DOHH2 (cell line): ENCODE measurements around the gene SDR9C7.
"Not testable (repeated sequence)": the region's sequence is repeated elsewhere in the genome, so short reads cannot be mapped to it uniquely, and the experiment has no call there.

ENCODE experiments used
- H3F3A ChIP-seq: fragments of 200-600 bp; sonication (generic), shearing (Covaris generic); 2 replicates; pipeline ENCODE4 v1.6.0; 2016; ENCODE audit warnings: antibody characterized with exemption, mild to moderate bottlenecking; ENCODE audit not compliant: control insufficient read depth, insufficient read depth
- H3K27ac ChIP-seq: fragments of 200-600 bp; sonication (generic); 2 replicates; pipeline ENCODE4 v1.5.1; 2014; ENCODE audit warnings: low read depth, mild to moderate bottlenecking, low read length, moderate library complexity
- H3K27me3 ChIP-seq: fragments of 200-600 bp; sonication (generic); 2 replicates; pipeline ENCODE4 v1.6.1; 2014; ENCODE audit warnings: mild to moderate bottlenecking, low read length, mixed read lengths; ENCODE audit not compliant: control insufficient read depth
- H3K36me3 ChIP-seq: fragments of 200-600 bp; sonication (generic); 2 replicates; pipeline ENCODE4 v1.6.1; 2014; ENCODE audit warnings: mild to moderate bottlenecking, low read length, moderate library complexity, mixed read lengths; ENCODE audit not compliant: control insufficient read depth
- H3K4me1 ChIP-seq: fragments of 200-600 bp; sonication (generic); 2 replicates; pipeline ENCODE4 v1.6.1; 2014; ENCODE audit warnings: mild to moderate bottlenecking, low read length, mixed read lengths; ENCODE audit not compliant: control insufficient read depth
- H3K4me2 ChIP-seq: fragments of 200-600 bp; sonication (generic); 2 replicates; pipeline ENCODE4 v1.6.0; 2014; ENCODE audit warnings: mild to moderate bottlenecking, low read length, moderate library complexity
- H3K4me3 ChIP-seq: fragments of 200-600 bp; sonication (generic); 2 replicates; pipeline ENCODE4 v1.5.1; 2014; ENCODE audit warnings: mild to moderate bottlenecking, low read length, mixed read lengths
- H3K79me2 ChIP-seq: fragments of 200-600 bp; sonication (generic); 2 replicates; pipeline ENCODE4 v1.6.1; 2014; ENCODE audit warnings: mild to moderate bottlenecking, low read length, mixed read lengths; ENCODE audit not compliant: control insufficient read depth
- H3K9me2 ChIP-seq: fragments of 200-600 bp; sonication (generic); replicated peaks from 2 replicates; pipeline ENCODE4 v1.6.1; 2014; ENCODE audit warnings: mild to moderate bottlenecking, low read length, mixed read lengths; ENCODE audit not compliant: control insufficient read depth
- H3K9me3 ChIP-seq: fragments of 200-600 bp; sonication (generic); 2 replicates; pipeline ENCODE4 v1.6.1; 2014; ENCODE audit warnings: antibody characterized with exemption, low read length, mixed read lengths; ENCODE audit not compliant: control insufficient read depth, insufficient read depth
- H4K20me1 ChIP-seq: fragments of 200-600 bp; sonication (generic); 2 replicates; pipeline ENCODE4 v1.6.0; 2014; ENCODE audit warnings: low read depth, mild to moderate bottlenecking, antibody characterized with exemption, low read length, moderate library complexity; ENCODE audit not compliant: control insufficient read depth, insufficient read depth
- EZH2phosphoT487 ChIP-seq: fragments of 200-600 bp; sonication (generic); IDR thresholded peaks from 2 replicates; pipeline ENCODE4 v1.6.1; 2017; ENCODE audit warnings: borderline replicate concordance, mild to moderate bottlenecking, antibody characterized with exemption, low read length, moderate library complexity, mixed read lengths
- TF ChIP-seq, protein P1 (sequence below): fragments of 200-600 bp; sonication (generic); IDR thresholded peaks from one replicate; pipeline ENCODE4 v1.5.1; 2014; ENCODE audit warnings: antibody characterized with exemption, mild to moderate bottlenecking, low read depth, low read length; ENCODE audit not compliant: poor library complexity, severe bottlenecking

The SDR9C7 gene

DNA sequence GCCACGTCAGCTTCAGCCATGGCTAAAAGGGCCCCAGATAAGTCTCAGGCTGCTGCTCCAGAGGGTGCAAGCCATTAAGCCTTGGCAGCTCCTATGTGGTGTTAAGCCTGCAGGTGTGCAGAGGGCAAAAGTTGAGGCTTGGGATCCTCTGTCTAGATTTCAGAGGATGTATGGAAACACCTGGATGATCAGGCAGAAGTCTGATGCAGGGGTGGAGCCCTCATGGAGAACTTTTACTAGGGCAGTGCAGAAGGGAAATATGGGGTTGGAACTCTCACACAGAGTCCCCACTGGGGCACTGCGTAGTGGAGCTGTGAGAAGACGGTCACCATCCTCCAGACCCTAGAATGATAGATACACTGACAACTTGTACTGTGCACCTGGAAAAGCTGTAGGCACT lies 47.9 kb downstream of the SDR9C7 start:
- no peaks in the 10 kb centered on the region for H3K4me1 ChIP-seq
- H3K27ac ChIP-seq: no peak overlapping the region
- no peak overlapping the region for H3K4me3 ChIP-seq
- H3K4me2 ChIP-seq: no peak overlapping the region
- no peaks in the 10 kb centered on the region for H3K36me3 ChIP-seq
- H3F3A ChIP-seq: no peaks in the 10 kb centered on the region
- H4K20me1 ChIP-seq: no peaks in the 10 kb centered on the region
- H3K27me3 ChIP-seq: no peaks in the 10 kb centered on the region
- peaks cover 11% of the 10 kb centered on the region for H3K9me3 ChIP-seq
- H3K9me2 ChIP-seq: no peaks in the 10 kb centered on the region
- no peaks in the 10 kb centered on the region for H3K79me2 ChIP-seq
- no peak for TF ChIP-seq EZH2phosphoT487
- TF ChIP-seq, protein P1, sequence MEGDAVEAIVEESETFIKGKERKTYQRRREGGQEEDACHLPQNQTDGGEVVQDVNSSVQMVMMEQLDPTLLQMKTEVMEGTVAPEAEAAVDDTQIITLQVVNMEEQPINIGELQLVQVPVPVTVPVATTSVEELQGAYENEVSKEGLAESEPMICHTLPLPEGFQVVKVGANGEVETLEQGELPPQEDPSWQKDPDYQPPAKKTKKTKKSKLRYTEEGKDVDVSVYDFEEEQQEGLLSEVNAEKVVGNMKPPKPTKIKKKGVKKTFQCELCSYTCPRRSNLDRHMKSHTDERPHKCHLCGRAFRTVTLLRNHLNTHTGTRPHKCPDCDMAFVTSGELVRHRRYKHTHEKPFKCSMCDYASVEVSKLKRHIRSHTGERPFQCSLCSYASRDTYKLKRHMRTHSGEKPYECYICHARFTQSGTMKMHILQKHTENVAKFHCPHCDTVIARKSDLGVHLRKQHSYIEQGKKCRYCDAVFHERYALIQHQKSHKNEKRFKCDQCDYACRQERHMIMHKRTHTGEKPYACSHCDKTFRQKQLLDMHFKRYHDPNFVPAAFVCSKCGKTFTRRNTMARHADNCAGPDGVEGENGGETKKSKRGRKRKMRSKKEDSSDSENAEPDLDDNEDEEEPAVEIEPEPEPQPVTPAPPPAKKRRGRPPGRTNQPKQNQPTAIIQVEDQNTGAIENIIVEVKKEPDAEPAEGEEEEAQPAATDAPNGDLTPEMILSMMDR: no peak

DNA sequence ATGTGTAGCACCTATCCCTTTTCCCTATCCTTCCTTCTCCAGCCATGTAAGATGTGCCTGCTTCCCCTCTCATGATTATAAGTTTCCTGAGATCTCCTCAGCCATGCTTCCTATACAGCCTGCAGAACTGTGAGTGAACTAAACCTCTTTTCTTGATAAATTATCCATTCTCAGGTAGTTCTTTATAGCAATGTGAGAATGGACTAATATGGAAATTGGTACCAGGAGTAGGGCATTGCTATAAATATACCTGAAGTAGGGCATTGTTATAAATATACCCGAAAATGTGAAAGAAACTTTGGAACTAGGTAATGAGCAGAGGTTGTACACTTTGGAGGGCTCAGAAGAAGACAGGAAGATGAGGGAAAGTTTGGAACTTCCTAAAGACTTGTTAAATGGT lies 48.9 kb downstream of the SDR9C7 start:
- no peaks in the 10 kb centered on the region for H4K20me1 ChIP-seq
- H3K27me3 ChIP-seq: no peaks in the 10 kb centered on the region
- no peak overlapping the region for H3K4me2 ChIP-seq
- peaks cover 11% of the 10 kb centered on the region for H3K9me3 ChIP-seq
- H3F3A ChIP-seq: no peaks in the 10 kb centered on the region
- H3K36me3 ChIP-seq: no peaks in the 10 kb centered on the region
- TF ChIP-seq, protein P1: no peak
- no peak for TF ChIP-seq EZH2phosphoT487
- H3K79me2 ChIP-seq: no peaks in the 10 kb centered on the region
- no peaks in the 10 kb centered on the region for H3K4me1 ChIP-seq
- H3K4me3 ChIP-seq: no peak overlapping the region
- no peaks in the 10 kb centered on the region for H3K9me2 ChIP-seq
- no peak overlapping the region for H3K27ac ChIP-seq

GRCh38 chr12:56884421-56884820 lies 49.8 kb downstream of the SDR9C7 start:
- H4K20me1 ChIP-seq: no peaks in the 10 kb centered on the region
- H3K9me3 ChIP-seq: peaks cover 11% of the 10 kb centered on the region
- TF ChIP-seq EZH2phosphoT487: no peak
- TF ChIP-seq, protein P1: no peak

GRCh38 chr12:56882407-56882806 lies 51.8 kb downstream of the SDR9C7 start:
- not testable (repeated sequence) for H3K9me2 ChIP-seq, H3K79me2 ChIP-seq, H3K27ac ChIP-seq, H3K27me3 ChIP-seq, H4K20me1 ChIP-seq, H3K4me1 ChIP-seq, H3K36me3 ChIP-seq, H3K4me3 ChIP-seq, H3K4me2 ChIP-seq, H3F3A ChIP-seq
- H3K9me3 ChIP-seq: peaks cover 11% of the 10 kb centered on the region

More at GRCh38 chr12:56884421-56884820, 49.8 kb downstream of the SDR9C7 start:
- no peaks in the 10 kb centered on the region for H3F3A ChIP-seq
- H3K79me2 ChIP-seq: no peaks in the 10 kb centered on the region
- H3K9me2 ChIP-seq: no peaks in the 10 kb centered on the region
- H3K36me3 ChIP-seq: no peaks in the 10 kb centered on the region
- H3K27me3 ChIP-seq: no peaks in the 10 kb centered on the region
- no peaks in the 10 kb centered on the region for H3K4me1 ChIP-seq
- no peak overlapping the region for H3K4me2 ChIP-seq
- H3K27ac ChIP-seq: no peak overlapping the region
- no peak overlapping the region for H3K4me3 ChIP-seq
